Activated CD4-positive, alpha-beta memory T cell treated with anti-CD3 and anti-CD28 coated beads, Interleukin-2, amount 10 ng/mL, durations not matched to agents 7 days and 5 days (primary cell): Measurements from ENCODE around the gene GNAQ. TPM values are rescaled to one million over a fixed set of nuclear protein-coding genes. Genes with fewer than 3 reads are reported as not detected.
A peak's percentile ranks its signal among the peaks of the same experiment; 100 is the strongest.

Experiments
- CTCF ChIA-PET: fragments of 350-600 bp; sonication (Branson Sonifier 250); formaldehyde crosslinking; loops from one replicate; lab custom pipeline; 2021; ENCODE audit warnings: antibody characterized with exemption, inconsistent platforms; lab: Charles Lee
- POLR2A ChIA-PET: fragments of 350-600 bp; sonication (Branson Sonifier 250); formaldehyde crosslinking; loops from one replicate; lab custom pipeline; 2021; ENCODE audit warnings: antibody characterized with exemption; lab: Charles Lee
- DNase-seq: peaks from one replicate; pipeline ENCODE4 v3.0.0-alpha.2; 2020
- H3K27ac Mint-ChIP-seq: one replicate; pipeline ENCODE4 v1.8.0; 2021; ENCODE audit warnings: mild to moderate bottlenecking, mixed read lengths
- H3K27me3 Mint-ChIP-seq: one replicate; pipeline ENCODE4 v1.8.0; 2021; ENCODE audit warnings: mixed read lengths
- H3K36me3 Mint-ChIP-seq: one replicate; pipeline ENCODE4 v1.8.0; 2021; ENCODE audit warnings: low read depth, mixed read lengths
- H3K4me1 Mint-ChIP-seq: one replicate; pipeline ENCODE4 v1.8.0; 2021; ENCODE audit warnings: mixed read lengths
- H3K4me3 Mint-ChIP-seq: one replicate; pipeline ENCODE4 v1.8.0; 2021; ENCODE audit warnings: mild to moderate bottlenecking, mixed read lengths
- H3K9me3 Mint-ChIP-seq: one replicate; pipeline ENCODE4 v1.8.0; 2021; ENCODE audit warnings: mixed read lengths
- total RNA-seq, 2 experiments: library from RNA; stranded (reverse); gene quantifications; one replicate each; pipeline ENCODE4 v1.2.3, GENCODE V29; 2021

GNAQ gene
- total RNA-seq, 2 experiments from 2014 or later, result 28.0 to 28.8 TPM

DNA sequence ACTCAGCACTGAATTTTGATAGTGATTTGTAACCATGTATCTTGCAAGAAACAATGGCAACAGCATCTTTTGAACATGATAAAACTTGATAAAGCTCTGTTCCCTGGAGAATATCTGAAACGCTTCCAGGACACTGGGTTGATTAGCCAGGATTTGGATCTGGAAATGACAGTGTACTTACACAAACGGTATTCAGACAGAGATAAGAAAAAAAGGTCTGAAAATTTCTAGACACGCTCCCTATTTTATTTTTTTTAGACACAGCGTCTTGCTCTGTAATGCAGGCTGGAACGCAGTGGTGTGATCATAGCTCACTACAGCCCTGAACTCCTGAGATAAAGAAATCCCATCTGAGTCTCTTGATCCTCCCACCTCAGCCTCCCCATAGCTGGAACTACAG, 109.0 kb downstream of the GNAQ start:
- peaks cover 34% of the 10 kb centered on the region for H3K36me3 Mint-ChIP-seq
- H3K27me3 Mint-ChIP-seq, result no peaks in the 10 kb centered on the region
- H3K27ac Mint-ChIP-seq, result no peak overlapping the region
- H3K4me1 Mint-ChIP-seq, result peaks cover 12% of the 10 kb centered on the region
- CTCF ChIA-PET, result interaction anchor here (1.7 kb wide), 1 partner anchor 11 kb away, joined by 6 read pairs; no protein-coding TSS in a partner anchor
- POLR2A ChIA-PET, result no interaction called here
- no peak for DNase-seq
- no peaks in the 10 kb centered on the region for H3K9me3 Mint-ChIP-seq
- no peak overlapping the region for H3K4me3 Mint-ChIP-seq

DNA sequence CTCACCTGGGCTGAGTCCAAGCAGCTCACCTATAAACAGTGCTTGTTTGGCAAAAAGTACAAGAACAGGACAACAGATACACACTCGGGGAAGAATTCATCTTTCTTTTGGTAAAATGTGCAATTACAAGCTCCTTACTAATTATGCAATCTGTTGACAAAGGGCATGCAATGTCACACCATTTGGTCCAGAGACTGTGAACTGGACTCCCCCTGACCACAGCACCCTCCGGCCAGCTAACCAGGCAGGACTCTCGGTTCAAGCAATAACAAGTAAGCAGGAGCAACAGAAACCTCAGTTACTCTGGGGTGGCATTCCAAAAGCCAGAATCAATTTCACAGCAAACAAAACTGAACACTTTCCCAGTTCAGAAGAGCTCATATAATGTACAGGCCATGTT, 113.8 kb downstream of the GNAQ start:
- CTCF ChIA-PET, result interaction anchor here (1.1 kb wide), 1 partner anchor 59 kb away, joined by 3 read pairs; no protein-coding TSS in a partner anchor
- Mint-ChIP-seq H3K4me1 (peaks cover 14% of the 10 kb centered on the region), H3K36me3 (peaks cover 46% of the 10 kb centered on the region), H3K4me3 (no peak overlapping the region), H3K9me3 (no peaks in the 10 kb centered on the region), H3K27ac (no peak overlapping the region), H3K27me3 (no peaks in the 10 kb centered on the region)
- DNase-seq, result no peak
- POLR2A ChIA-PET, result no interaction called here

DNA sequence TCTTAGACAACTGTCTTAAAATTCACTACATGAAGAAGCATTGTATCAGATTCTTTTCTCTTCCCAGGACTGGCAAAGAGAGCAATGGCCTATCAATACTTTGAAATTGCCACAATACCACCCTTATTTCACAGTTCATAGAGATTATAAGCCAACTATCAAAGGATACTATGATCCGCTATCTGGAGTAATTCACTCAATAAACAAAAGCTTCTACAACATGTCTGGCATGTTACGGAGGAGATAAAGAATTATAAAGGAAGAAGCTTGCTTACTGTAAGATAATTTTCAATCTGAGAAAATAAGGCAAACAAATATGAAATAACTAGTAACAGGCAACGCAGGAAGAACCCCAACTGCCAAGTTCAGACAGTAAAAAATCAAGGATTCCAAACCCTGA, 114.8 kb downstream of the GNAQ start:
- CTCF ChIA-PET, result no interaction called here
- H3K4me1 Mint-ChIP-seq, result peaks cover 14% of the 10 kb centered on the region
- POLR2A ChIA-PET, result no interaction called here
- no peaks in the 10 kb centered on the region for H3K9me3 Mint-ChIP-seq
- H3K27ac Mint-ChIP-seq, result peak overlapping the region; percentile 36
- no peak for DNase-seq
- no peak overlapping the region for H3K4me3 Mint-ChIP-seq
- peaks cover 50% of the 10 kb centered on the region for H3K36me3 Mint-ChIP-seq
- H3K27me3 Mint-ChIP-seq, result no peaks in the 10 kb centered on the region

DNA sequence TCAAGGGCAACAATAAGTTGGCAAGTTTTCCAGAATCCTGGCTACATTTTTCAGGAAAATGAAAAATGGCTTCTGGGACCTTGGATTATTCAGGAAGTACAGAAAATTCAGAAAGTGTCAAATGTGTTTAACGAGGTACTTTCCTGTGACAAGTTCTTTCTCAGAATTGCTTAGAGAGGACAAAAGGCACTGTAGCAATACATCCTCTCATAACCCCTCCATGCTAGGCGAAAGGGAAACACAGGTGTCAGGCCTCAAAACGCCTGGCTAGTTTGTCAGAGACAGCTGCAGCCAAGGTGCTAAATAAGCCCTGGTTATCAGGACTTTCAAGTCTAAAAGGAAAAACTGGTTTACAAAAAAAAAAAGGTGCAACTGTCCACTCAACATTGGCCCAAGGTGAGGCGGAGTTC, 115.2 kb downstream of the GNAQ start:
- no peak overlapping the region for H3K4me3 Mint-ChIP-seq
- H3K27ac Mint-ChIP-seq, result peak overlapping the region; percentile 36
- H3K9me3 Mint-ChIP-seq, result no peaks in the 10 kb centered on the region
- POLR2A ChIA-PET, result no interaction called here
- H3K36me3 Mint-ChIP-seq, result peaks cover 50% of the 10 kb centered on the region
- CTCF ChIA-PET, result no interaction called here
- H3K27me3 Mint-ChIP-seq, result no peaks in the 10 kb centered on the region
- no peak for DNase-seq
- H3K4me1 Mint-ChIP-seq, result peaks cover 18% of the 10 kb centered on the region

DNA sequence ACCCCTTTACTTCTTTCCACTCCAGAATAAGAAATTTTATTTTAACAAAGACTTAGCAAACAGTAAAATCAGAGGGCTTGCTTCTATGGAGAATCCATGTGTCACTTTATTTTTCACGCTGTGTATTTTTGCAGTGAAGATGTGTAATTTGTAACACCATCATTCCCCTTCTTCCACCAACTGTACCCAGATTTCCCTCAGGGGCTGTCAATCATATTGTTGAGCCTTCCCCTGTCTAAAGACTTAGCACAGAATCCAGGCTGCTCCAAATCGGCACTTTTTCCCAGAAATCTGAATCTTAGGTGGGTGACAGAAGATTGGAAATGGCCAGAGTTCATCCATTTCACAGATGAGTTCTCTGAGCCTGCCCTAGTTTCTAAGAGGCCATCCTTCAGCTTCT, 115.9 kb downstream of the GNAQ start:
- Mint-ChIP-seq H3K36me3 (peaks cover 51% of the 10 kb centered on the region), H3K4me1 (peaks cover 22% of the 10 kb centered on the region), H3K9me3 (no peaks in the 10 kb centered on the region), H3K4me3 (no peak overlapping the region), H3K27ac (no peak overlapping the region), H3K27me3 (no peaks in the 10 kb centered on the region)
- POLR2A ChIA-PET, result interaction anchor here (1.3 kb wide), 1 partner anchor 159 kb away, joined by 3 read pairs; no protein-coding TSS in a partner anchor
- no peak for DNase-seq
- CTCF ChIA-PET, result no interaction called here

DNA sequence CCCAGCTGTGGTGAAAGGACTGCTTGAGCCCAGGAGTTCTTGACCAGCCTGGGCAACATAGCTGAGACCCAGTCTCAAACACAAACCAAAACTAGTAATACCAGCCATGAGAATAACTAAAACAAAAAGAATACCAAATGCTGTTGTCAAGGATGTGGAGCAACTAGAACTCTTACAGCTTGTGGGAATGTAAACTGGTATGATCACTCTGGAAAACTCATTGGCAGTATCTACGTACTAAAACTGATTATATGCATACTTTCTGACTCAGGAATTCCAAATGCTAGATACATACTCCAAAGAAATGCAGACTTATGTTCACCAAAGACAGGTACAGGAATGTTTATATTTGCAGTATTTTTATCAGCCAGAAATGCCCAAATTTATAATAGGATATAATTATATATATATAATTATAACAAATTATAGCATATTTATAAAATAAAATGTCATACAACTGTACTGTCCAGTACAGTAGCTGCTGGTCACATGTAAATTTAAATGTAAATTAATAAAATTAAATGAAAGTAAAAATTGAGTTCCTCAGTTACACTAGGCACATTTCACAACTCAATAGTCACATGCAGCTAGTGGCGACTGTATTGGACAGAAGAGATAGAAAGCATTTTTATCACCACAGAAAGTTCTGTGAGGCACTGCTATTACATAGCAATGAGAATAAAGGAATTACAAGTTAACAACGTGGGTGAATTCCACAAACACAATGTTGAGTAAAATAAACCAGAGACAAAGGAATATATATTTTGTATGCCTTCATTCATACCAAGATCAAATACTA, 118.5 kb downstream of the GNAQ start:
- Mint-ChIP-seq H3K9me3 (no peaks in the 10 kb centered on the region), H3K27me3 (no peaks in the 10 kb centered on the region), H3K36me3 (peaks cover 46% of the 10 kb centered on the region), H3K4me3 (no peak overlapping the region), H3K4me1 (peaks cover 48% of the 10 kb centered on the region), H3K27ac (no peak overlapping the region)
- no peak for DNase-seq
- ChIA-PET CTCF (no interaction called here), POLR2A (no interaction called here)

DNA sequence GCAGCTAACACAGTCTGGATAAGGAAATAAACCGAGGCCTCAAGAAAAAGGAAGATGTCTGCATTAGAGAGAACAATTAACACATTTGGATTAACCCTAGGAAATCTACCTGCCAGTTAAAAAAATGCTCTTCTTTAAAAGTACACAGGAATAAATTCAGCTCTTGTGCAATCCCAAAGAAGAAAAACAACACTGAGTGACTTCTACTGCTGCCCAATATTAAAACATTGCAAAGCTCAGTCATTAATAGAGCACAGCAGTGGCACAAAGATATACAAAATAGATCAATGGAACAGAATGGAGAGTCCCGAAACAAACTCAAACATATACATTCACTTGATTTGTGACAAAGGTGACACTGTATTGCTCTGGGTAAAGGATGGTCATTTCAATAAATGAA, 119.7 kb downstream of the GNAQ start:
- CTCF ChIA-PET, result interaction anchor here (1.6 kb wide), 1 partner anchor 11 kb away, joined by 6 read pairs; no protein-coding TSS in a partner anchor
- peaks cover 49% of the 10 kb centered on the region for H3K36me3 Mint-ChIP-seq
- no peak for DNase-seq
- H3K27me3 Mint-ChIP-seq, result no peaks in the 10 kb centered on the region
- H3K9me3 Mint-ChIP-seq, result no peaks in the 10 kb centered on the region
- POLR2A ChIA-PET, result interaction anchor here (1.4 kb wide), 1 partner anchor 69 kb away, joined by 3 read pairs; no protein-coding TSS in a partner anchor
- H3K4me3 Mint-ChIP-seq, result no peak overlapping the region
- H3K4me1 Mint-ChIP-seq, result peaks cover 53% of the 10 kb centered on the region
- H3K27ac Mint-ChIP-seq, result no peak overlapping the region

DNA sequence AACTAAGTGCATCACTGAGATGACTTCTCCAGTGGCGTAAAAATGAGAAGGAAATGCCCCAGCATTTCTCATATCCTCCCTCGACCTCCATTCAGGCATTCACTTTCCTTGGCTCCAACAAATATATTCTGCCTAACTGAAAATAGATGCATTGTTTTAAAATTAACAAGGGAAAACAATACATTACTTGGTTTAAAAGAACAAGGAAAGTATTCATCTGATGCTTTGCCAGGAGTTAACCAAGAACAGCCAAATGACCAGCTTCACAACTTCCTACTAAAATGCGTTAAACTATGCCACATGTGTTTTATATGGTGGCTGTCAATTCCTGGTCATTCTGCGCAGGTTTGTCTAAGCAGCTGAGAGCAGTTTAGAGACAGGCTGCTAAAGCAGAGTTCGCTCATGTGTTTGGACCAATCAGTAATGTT, 121.4 kb downstream of the GNAQ start:
- Mint-ChIP-seq H3K27me3 (no peaks in the 10 kb centered on the region), H3K4me3 (no peak overlapping the region), H3K9me3 (no peaks in the 10 kb centered on the region), H3K4me1 (peaks cover 47% of the 10 kb centered on the region), H3K36me3 (peaks cover 46% of the 10 kb centered on the region), H3K27ac (peak overlapping the region; percentile 18)
- POLR2A ChIA-PET, result interaction anchor here (0.9 to 1.3 kb wide), 3 partner anchors 11 to 29 kb away, joined by 3 to 4 read pairs (median 3); no protein-coding TSS in a partner anchor
- DNase-seq, result no peak
- CTCF ChIA-PET, result interaction anchor here (0.6 kb wide), 1 partner anchor 453 kb away, joined by 3 read pairs; no protein-coding TSS in a partner anchor

DNA sequence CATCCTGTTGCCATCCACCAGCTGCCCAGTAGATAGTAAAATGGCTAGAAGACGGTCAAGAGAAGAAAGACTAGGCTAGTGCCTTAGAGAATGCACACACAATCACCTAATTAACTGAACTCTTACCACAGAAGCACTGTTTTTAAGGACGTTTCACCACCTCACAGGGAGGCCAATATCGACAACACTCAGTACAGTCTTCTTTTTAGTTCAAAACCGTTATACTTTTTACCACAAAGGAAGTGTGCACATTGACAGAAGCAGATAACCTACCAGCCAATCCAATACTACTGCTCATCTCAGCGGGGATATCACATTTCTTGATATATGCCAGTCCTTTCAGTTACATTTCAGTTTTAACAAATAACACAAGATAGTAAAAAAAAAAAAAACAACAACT, 122.3 kb downstream of the GNAQ start:
- Mint-ChIP-seq H3K9me3 (no peaks in the 10 kb centered on the region), H3K4me1 (peaks cover 47% of the 10 kb centered on the region), H3K27ac (peak overlapping the region; percentile 95), H3K36me3 (peaks cover 47% of the 10 kb centered on the region), H3K4me3 (peak overlapping the region; percentile 58), H3K27me3 (no peaks in the 10 kb centered on the region)
- POLR2A ChIA-PET, result interaction anchor here (1.1 to 1.3 kb wide), 4 partner anchors 13 to 388 kb away, joined by 3 to 4 read pairs (median 4); partner anchors contain the start of gene PSAT1
- peak; percentile 34 for DNase-seq
- CTCF ChIA-PET, result no interaction called here

DNA sequence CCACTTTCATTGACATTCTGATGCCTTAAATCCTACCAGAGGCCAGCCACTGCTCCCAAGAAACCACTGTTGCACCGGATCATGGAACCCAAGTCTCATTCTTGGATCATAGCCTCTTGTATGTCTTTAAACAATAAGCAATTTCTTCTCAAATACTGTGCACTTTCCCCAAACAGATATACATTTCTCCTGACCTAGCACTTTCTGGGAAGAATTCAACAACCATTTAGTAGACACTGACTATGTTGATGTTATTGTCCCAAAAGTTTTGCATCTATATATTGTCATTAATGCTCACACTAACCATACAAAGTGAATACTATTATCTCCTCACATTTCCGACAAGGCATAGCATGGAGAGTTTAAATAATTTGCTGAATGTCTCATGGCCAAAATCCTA, 123.3 kb downstream of the GNAQ start:
- Mint-ChIP-seq H3K27ac (peak overlapping the region; percentile 95), H3K4me1 (peaks cover 48% of the 10 kb centered on the region), H3K36me3 (peaks cover 45% of the 10 kb centered on the region), H3K4me3 (no peak overlapping the region), H3K9me3 (no peaks in the 10 kb centered on the region), H3K27me3 (no peaks in the 10 kb centered on the region)
- ChIA-PET CTCF (no interaction called here), POLR2A (interaction anchor here (0.7 to 1.0 kb wide), 2 partner anchors 33 to 37 kb away, joined by 3 read pairs; no protein-coding TSS in a partner anchor)
- DNase-seq, result no peak

DNA sequence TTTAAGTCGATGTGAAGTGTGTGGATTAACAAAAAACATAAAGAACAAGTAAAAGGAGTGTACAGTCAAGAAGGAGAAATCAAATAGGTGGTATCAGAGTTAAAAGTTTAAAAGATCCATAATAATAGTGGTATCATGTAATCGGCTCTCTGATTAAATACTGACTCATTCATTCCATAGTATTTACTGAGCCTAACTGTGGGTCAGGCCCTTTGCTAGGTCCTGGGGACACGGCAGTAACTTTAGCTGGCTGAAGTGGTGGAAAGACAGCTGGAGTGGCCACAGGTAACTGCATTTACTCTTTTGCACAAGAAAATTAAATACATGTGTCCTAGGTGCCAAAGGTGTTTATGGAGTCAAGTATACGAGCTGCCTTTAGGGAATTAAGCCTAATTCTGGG, 124.0 kb downstream of the GNAQ start:
- CTCF ChIA-PET, result interaction anchor here (1.2 kb wide), 1 partner anchor 66 kb away, joined by 3 read pairs; no protein-coding TSS in a partner anchor
- peaks cover 54% of the 10 kb centered on the region for H3K4me1 Mint-ChIP-seq
- no peak overlapping the region for H3K27ac Mint-ChIP-seq
- no peak for DNase-seq
- H3K36me3 Mint-ChIP-seq, result peaks cover 51% of the 10 kb centered on the region
- no peaks in the 10 kb centered on the region for H3K27me3 Mint-ChIP-seq
- POLR2A ChIA-PET, result interaction anchor here (1.0 kb wide), 1 partner anchor 34 kb away, joined by 3 read pairs; no protein-coding TSS in a partner anchor
- H3K9me3 Mint-ChIP-seq, result no peaks in the 10 kb centered on the region
- no peak overlapping the region for H3K4me3 Mint-ChIP-seq

DNA sequence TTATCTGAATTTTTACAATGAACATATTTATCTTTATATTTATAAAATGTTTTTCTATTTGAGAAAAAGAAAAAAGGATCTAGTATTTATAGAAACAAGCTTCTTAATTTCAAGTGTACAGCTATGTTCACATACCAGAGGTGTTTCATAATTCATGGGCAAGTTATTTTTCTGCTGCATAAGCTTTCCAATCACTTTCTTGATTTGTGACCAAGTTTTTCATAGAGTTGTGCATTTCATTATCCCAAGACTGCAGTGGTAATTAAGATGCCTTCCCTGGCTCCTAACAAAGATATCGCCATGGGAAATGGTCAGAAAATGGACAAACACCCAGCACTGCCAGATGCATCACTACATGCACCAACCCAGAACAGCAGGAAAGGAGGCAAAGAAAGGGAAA, 124.6 kb downstream of the GNAQ start:
- DNase-seq, result no peak
- no peaks in the 10 kb centered on the region for H3K9me3 Mint-ChIP-seq
- POLR2A ChIA-PET, result no interaction called here
- no peak overlapping the region for H3K27ac Mint-ChIP-seq
- peaks cover 46% of the 10 kb centered on the region for H3K36me3 Mint-ChIP-seq
- no peaks in the 10 kb centered on the region for H3K27me3 Mint-ChIP-seq
- H3K4me3 Mint-ChIP-seq, result no peak overlapping the region
- CTCF ChIA-PET, result interaction anchor here (0.7 to 1.2 kb wide), 2 partner anchors 65 to 128 kb away, joined by 3 read pairs; no protein-coding TSS in a partner anchor
- peaks cover 54% of the 10 kb centered on the region for H3K4me1 Mint-ChIP-seq

DNA sequence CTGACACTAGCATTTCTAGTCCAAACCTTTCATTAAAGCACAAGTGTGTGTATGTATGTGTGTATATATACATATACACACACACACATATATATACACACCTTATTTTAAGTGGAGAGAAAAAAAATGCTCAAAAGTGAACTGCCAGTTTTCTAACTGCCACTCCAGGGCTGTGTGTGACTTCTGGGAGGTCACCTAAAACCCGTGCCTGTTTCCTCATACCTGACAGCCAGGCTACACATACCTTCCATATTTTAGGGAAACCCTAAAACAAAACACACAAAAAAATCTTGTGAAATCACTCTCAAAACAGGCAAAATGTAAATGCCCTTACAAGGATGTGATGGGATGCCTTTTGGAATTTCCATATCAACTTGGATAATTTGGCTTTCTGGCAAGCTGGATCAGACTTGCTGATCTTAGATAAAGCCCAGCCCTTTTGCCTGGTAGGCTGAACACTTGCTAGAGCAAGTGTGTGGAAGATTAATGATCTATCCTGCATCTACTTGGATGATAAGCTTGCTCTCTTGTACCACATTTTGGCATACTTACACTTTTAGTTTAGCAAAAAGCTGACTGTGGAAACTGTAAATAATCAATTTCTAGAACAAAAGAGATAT, 127.8 kb downstream of the GNAQ start:
- Mint-ChIP-seq H3K4me3 (no peak overlapping the region), H3K36me3 (peaks cover 39% of the 10 kb centered on the region), H3K9me3 (no peaks in the 10 kb centered on the region), H3K27ac (no peak overlapping the region), H3K4me1 (peaks cover 49% of the 10 kb centered on the region), H3K27me3 (no peaks in the 10 kb centered on the region)
- POLR2A ChIA-PET, result no interaction called here
- DNase-seq, result no peak
- CTCF ChIA-PET, result interaction anchor here (1.7 kb wide), 1 partner anchor 18 kb away, joined by 3 read pairs; no protein-coding TSS in a partner anchor
